GM19099 (cell line): Measurements from ENCODE around the gene CDHR5.

Experiments used
- POLR2A ChIP-seq: IDR thresholded peaks from 3 replicates; pipeline ENCODE4 v1.6.1; 2011; ENCODE audit warnings: low read depth; ENCODE audit not compliant: insufficient read length; ENCODE audit errors: extremely low read depth

CDHR5 gene

DNA sequence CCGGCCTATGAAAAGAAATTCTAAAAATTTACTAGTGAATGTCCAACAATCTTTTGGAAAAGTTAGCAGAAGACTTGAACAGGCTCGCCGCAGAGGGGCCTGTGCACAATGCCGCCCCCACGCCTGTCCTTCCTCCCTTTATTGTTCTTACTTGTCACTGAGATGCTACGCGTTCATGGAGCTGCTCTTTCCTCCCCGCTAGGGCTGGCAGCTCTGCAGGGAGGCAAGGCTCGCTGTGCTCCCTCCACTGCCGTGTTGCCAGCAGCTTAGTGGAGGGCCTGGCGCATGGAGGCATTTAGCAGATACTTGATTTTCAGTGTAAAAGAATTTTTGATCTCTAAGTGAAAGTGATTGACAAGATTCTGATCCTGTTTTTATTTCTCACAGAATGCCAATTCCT is 33.8 kb downstream of the CDHR5 start:
- no peak for TF ChIP-seq POLR2A

DNA sequence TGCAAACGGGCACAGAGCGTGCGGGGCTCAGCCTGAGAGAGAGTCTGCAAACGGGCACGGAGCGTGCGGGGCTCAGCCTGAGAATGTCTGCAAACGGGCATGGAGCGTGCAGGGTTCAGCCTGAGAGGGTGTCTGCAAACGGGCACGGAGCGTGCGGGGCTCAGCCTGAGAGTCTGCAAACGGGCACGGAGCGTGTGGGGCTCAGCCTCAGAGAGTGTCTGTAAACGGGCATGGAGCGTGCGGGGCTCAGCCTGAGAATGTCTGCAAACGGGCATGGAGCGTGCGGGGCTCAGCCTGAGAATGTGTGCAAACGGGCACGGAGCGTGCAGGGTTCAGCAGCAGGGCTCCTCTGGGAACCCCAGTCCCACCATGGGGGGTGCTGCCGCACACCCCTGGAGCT is 35.0 kb downstream of the CDHR5 start:
- TF ChIP-seq POLR2A: no peak

DNA sequence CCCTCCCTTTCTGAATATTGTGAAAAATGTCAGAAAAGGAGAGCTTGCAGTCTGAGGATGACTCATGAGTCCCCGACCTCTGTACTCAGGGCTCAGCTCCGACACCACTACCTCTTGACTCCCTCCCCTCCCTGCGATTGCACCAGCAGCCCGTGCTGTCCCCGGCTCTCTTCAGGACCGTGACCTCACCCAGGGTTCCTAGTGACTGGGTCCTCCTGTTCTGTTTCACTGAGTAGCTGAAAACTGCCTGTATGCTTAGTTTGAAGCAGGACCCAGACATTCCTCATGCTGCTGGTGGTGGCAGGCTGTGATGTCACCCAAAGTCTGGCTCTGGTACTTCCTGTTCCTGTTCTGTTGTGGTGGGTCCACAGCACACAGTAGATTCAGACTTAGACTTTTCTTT is 36.8 kb downstream of the CDHR5 start:
- TF ChIP-seq POLR2A: no peak

DNA sequence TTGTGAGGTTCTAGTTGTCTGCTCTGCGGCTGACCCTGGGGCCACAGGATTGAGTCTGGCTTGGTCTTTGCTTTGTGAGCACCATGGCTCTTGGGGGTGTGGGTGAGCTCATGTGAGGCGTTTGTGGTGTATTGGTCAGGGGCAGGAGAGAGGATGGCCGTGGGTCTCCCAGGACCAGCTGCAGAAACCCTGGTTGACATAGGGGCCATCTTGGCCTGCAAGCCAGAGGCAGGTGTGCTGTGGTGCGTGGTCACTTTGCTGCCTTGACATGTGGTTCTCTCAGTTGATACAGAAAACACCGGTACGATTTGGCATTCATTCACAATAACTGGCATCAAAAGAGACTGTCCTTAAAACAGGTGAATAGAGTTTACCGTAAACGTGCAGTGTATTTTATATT is 37.2 kb downstream of the CDHR5 start:
- no peak for TF ChIP-seq POLR2A

DNA sequence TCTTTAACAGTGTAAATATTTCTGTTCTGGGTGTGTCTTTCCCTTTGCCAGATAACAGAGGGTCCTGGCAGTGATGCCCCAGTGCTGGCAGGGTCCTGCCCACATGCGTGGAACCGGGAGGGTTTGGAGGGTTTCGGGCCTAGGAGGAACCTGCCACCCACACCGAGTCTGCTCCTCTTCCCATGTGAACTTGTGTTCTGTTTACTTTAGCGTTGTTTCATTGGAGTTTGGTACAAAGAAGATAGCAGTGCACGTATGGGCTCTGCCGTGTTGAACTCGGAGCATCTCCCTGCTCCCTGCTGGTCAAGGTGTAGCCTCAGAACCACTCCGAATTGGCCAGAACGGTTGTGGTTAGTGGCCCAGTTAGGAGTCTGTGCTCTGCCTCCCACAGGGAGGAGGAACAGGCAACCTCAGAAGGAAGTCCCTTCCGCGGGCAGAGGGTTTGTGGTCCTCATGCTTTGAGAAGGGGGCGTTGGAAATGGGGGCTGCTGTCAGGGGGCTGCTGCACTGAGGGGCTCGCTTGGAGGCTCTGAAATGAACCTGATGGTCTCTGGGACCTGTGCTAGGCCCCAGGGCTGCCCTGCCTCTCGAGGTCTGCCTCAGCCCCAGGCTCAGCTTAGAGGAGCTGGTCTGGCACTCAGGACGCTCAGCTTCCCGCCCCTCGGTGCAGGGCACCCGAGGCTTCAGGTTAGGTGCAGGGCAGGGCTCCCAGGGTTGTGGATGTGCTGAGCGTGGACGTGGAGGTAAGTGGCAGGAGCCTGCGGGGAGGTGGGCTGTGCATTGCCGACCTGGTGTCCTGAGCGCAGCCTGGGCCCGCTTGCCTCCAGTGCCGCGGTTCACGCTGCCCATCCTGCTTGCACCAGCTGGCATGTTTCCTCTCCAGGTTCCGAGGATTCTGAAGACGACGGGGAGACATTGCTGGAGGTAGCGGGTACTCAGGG is 38.1 kb downstream of the CDHR5 start:
- no peak for TF ChIP-seq POLR2A

DNA sequence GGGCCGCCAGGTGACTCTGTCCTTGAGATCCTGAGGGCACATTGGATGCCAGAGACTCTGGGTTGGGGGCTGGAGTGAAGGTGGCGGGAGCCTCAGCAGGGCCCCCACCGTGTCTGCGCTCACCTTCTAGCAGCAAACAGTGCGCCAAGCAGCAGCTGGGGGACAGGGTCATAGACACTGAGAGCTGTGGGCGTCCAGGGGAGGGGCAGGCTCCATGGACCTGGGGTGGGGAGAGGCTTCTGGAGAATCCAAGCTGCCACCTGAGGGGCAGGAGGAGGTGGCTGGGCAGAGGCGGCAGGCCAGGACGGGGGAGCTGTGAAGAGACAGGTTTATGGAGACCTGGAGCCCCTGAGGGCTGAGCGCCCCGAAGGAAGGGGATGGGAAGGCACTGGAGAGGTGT is 40.5 kb downstream of the CDHR5 start:
- no peak for TF ChIP-seq POLR2A

DNA sequence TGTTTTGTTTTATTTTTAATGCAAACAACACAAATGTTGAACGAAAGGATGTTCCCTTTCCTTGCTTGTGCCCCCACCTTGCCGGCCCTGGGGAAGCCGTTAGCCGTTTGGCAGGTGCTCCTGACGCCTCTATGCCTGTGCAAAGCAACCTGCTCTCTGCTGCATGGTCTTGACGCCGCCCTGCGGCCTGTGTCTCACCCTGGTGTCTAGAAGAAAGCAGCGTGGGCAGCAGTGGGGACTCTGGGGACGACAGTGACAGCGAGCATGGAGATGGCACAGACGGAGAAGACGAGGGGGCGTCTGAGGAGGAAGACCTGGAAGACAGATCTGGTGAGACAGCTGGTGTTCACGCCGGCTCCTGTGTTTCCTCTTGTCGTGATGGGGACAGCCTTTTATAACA is 43.0 kb downstream of the CDHR5 start:
- TF ChIP-seq POLR2A: no peak

DNA sequence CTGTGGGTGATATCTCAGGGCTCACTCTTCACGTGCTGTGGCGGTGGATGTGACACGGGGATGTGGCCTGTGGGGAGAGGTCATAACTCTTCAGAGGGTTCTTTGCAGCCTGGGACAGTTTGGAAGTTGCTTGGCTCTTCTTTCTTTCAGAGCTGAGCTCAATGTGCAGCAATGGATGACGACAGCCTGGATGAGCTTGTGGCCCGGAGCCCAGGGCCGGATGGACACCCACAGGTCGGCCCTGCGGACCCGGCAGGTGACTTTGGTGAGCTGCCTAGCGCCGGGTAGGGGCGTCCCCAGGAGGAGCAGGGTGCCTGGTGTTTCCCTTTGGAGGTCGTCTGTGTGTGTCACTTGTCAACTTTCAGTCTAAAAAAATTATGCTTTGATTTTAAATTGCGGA is 43.4 kb downstream of the CDHR5 start:
- TF ChIP-seq POLR2A: no peak

DNA sequence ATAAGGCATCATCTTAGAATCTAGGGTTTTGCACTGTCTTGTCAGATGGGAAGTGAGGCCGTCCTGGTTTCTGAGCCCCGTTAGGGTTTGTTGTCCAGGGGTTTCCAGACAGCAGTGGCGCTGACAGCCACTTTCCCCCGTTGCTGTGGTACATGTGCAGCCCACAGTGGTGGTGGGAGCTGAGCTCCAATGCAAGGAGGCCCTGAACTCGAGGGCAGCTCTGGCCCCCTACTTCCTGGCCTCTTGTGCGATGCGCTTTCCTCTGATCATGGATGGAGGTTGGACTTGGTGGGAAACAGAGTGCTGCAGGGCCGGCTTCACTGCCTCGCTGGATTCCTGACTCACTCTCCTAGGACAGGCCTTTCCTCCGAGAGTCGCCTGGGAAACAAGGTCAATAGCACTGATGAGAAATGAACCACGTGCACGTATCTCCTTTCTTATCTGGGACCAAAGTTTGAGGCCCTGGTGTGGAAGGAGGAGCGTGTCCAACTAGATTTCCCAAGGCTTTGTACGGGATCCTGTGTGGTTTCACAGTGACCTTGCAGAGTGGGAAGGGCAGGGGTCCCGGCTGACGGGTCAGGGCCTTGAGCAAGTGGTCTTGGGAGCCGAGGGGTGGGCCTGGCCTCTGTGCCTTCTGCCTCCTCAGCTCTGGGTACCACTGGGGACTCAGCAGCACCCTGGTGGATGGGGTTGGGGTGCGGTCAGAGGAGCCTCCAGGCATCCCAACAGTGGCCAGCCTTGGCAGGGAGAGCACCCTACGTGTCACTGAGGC is 44.7 kb downstream of the CDHR5 start:
- no peak for TF ChIP-seq POLR2A

DNA sequence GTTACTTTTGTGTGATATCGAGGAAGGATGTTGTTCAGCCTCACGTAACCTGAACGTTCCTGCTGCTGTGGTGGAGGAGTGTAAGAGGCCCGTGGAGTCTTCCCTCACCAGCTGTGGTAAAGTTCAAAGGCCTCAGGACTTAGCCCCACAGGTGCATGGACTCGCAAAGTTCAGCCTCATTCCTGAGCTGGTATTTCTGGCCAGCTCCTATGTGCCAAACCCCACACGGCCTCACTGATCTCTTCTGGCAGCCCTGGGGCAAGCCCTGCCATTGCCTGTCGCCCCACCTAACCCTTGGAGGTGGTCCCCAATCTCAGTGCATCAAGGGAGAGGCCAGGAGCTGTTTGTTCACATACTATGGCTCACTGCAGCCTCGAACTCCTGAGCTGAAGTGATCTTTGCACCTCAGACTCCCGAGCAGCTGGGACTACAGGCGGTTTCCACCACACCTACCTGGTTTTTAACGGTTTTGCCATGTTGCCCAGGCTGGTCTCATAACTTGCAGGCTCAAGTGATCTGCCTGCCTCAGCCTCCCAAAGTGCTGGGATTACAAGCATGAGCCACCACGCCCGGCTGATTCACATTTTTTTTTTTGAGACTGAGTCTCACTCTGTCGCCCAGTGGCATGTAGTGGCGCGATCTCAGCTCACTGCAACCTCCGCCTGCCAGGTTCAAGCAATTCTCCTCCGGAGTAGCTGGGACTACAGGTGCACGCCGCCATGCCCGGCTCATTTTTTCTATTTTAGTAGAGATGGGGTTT is 46.3 kb downstream of the CDHR5 start:
- TF ChIP-seq POLR2A: no peak

DNA sequence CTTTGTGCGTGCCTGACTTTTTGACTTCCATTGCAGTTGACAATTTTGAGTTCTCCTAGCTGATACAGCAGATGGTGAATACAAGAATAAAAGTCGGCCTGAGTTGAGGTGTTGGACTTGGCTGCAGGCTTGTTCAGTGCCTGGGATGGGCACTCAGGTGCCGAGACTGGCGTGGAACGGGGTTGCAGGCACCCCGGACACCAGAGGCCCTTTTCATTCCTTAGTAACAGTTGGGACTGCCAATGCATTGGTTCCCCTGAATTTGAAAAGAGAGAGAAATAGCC is 47.2 kb downstream of the CDHR5 start:
- no peak for TF ChIP-seq POLR2A

DNA sequence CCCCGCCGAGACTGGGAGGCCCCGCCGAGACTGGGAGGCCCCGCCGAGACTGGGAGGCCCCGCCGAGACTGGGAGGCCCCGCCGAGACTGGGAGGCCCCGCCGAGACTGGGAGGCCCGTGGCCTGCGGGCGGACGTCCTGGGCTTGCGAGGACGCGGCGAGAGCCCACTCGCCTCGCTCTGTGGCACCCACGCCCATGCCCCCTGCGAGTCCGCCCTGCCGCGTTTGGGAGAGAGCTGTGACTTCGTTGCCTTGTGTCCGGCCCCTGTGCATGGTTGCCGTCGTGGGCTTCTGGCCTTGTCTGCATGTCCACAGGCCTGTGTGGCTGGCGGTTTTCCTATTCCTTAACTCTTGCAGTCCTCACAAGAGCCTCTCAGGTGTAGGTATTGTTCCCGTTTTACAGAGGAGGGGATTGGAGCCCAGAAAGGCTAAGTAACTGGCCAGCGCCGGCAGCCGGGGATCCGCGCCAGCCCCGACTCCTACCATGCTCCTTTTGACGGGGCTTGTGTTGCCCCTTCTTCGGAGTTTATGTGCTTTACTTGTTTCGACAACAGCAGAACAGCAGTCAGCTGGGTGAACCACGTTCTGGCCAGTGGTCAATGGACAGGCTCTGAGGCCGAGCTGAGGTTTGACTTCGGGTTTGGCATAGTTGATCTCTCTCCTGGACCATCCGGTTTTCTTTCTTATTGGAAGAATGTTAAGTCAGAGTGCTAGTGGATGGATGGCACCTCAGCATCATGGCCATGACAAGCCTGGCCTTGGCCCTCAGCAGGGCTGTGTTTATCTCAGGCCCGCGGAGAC is 47.7 kb downstream of the CDHR5 start:
- TF ChIP-seq POLR2A: no peak

DNA sequence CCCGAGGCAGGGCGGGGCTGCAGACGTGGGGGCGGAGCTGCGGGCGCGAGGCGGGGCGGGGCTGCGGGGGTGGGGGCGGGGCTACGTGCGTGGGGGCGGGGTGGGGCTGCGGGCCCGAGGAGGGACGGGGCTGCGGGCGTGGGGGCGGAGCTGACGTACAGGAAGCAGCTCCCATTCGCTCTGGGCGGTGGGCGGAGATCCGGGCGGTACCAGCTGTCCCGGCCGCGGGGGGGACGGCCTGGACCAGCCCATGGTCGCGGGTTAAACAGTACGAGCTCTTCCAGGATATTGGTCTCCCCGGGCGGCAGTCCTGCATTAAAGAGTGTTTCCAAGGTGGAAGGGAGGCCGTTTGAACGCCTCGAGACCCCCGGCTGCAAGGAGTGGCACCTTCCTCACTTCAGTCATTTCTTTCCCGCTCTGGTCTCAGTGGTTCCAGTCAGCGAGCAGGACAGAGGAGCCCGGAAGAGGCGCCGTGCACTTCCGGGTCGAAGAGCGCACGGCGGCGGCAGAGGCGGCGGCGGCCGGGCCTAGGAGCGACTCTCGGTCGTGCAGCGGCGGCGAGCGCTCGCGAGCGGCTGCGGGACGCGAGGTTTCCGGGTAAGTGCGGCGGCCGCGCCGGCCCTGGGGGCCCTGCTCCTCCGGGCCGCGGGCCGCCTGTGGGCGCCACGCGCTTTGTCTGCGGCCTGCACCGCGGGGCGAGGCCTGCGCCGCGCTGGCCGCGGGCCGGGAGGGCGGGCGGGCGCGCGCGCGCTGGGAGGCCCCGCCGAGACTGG is 48.6 kb downstream of the CDHR5 start, which contains the start of gene PHRF1:
Gene PHRF1 (plus strand): TSS at position 475 of the 773 bp plus-strand sequence. CDS start 5,043 bp downstream, outside the sequence.
- TF ChIP-seq POLR2A: peak; percentile 79
